Pancreas (tissue), 10 donors: ENCODE measurements around the gene C21orf58. TPM values are rescaled to one million over a fixed set of nuclear protein-coding genes. Genes with fewer than 3 reads are reported as not detected.
A peak's percentile ranks its signal among the peaks of the same experiment; 100 is the strongest.
"Not testable (repeated sequence)": the region's sequence is repeated elsewhere in the genome, so short reads cannot be mapped to it uniquely, and the experiment has no call there.

ENCODE experiments used
- ATAC-seq, 4 donors: fragments of 200-7000 bp; cut with Tn5 transposase; one replicate each; pipeline versions ENCODE4 v1.8.0 to v1.9.1; 2020; ENCODE audit warnings: mild to moderate bottlenecking in 4 of 4, moderate library complexity in 4 of 4
- DNase-seq, 6 donors: peaks; one replicate each; pipeline ENCODE4 v3.0.0-alpha.2; 2020
- FAIRE-seq: peaks from 2 replicates; lab custom pipeline; 2012; peaks lifted over from hg19 to GRCh38; lab: Jason Lieb, UNC
- H3K27ac ChIP-seq, 4 donors: fragments of 200-600 bp; sonication (generic); 1 replicate in 3 of 4; 2 replicates in 1 of 4; pipeline versions ENCODE4 v1.5.0 to v1.8.0; 2020
- H3K27me3 ChIP-seq, 4 donors: fragments of 200-600 bp; one replicate each; pipeline ENCODE4 v1.8.0; 2021
- H3K36me3 ChIP-seq, 3 donors: fragments of 200-600 bp; sonication (generic) in 1 of 3; one replicate each; pipeline versions ENCODE4 v1.5.0 to v1.8.0; 2020 to 2021
- H3K4me1 ChIP-seq, 3 donors: fragments of 200-600 bp; one replicate each; pipeline ENCODE4 v1.8.0; 2021
- H3K4me3 ChIP-seq, 4 donors: fragments of 200-600 bp; sonication (generic) in 2 of 4; one replicate each; pipeline versions ENCODE4 v1.5.0 to v1.8.0; 2020 to 2021
- H3K9me3 ChIP-seq, 4 donors: fragments of 200-600 bp; one replicate each; pipeline ENCODE4 v1.8.0; 2021
- CTCF ChIP-seq, 4 donors: fragments of 200-600 bp; sonication (generic) in 3 of 4; IDR thresholded peaks; one replicate each; pipeline versions ENCODE4 v1.5.0 to v1.8.0; 2021; ENCODE audit warnings: antibody characterized with exemption in 4 of 4
- WGBS, 2 donors: extraction: QIAGEN DNeasy Blood & Tissue Kit; methylation state at CpG; one replicate each; pipeline ENCODE4 v1.1.7; 2013; 5-methylcytosine and 5-hydroxymethylcytosine counted together
- intact Hi-C, 3 donors: fragments of 100-400 bp; cut with DNase I; formaldehyde crosslinking; loops; one replicate each; pipeline versions ENCODE4 v1.11.1 to v1.14.2; 2022
- polyA plus RNA-seq, 2 donors: library from polyadenylated mRNA; stranded (reverse); fragments of 200-250 nt; gene quantifications; one replicate each; pipeline ENCODE4 v1.2.3, GENCODE V29; 2013
- total RNA-seq, 6 donors: library from RNA; stranded (reverse); fragmentation: NEBNext Ultra II Directional in 4 of 6; extraction: Animal tissue kit (Norgen Biotek cat#: 25700) in 4 of 6; gene quantifications; one replicate each; pipeline versions ENCODE4 v1.2.1 to v1.2.4, GENCODE V29; 2021 to 2023
- donor health status: healthy with polysubstance abuse.
- donor health status: DM: no; HTN: no; CAD: no; lungs with moderate emphysema.
- donor health status: DM: no; HTN: no; CAD: no.
- donor health status: control.
- donor health status: control.
- donor health status: Bipolar disorder and iron deficiency.
- donor health status: DM: yes; HTN: yes; CAD: no.
- donor health status: DM: no; HTN: no; CAD: no.
- donor health status: DM: no; HTN: no; CAD: no.
- donor health status: DM: yes; HTN: yes; CAD: no.

Gene C21orf58
- total and polyA plus RNA-seq, 8 donors, result 0.88 to 13.1 (median 2.7) TPM

- Histone ChIP-seq H3K4me3 (no peak overlapping the region), H3K9me3 (no peaks in the 10 kb centered on the region), H3K27me3 (no peaks in the 10 kb centered on the region), H3K36me3 (no peaks in the 10 kb centered on the region), H3K27ac (no peak overlapping the region), H3K4me1 (no peaks in the 10 kb centered on the region)
- no peak for ATAC-seq
- no peak for FAIRE-seq
- intact Hi-C loops, result no loop called here
- TF ChIP-seq CTCF (IDR thresholded peaks at IDR 0.05), result no peak
- no peak for DNase-seq
Observed at GRCh38 chr21:46311568-46311967, 12.1 kb downstream of the C21orf58 start.

- FAIRE-seq, H3K4me1 ChIP-seq, H3K4me3 ChIP-seq, H3K27ac ChIP-seq, DNase-seq, H3K9me3 ChIP-seq, intact Hi-C loops, H3K27me3 ChIP-seq, H3K36me3 ChIP-seq, ATAC-seq: not testable (repeated sequence)
- WGBS, 2 donors, result 95 to 98% methylated on average over 8 of the region's 8 CpGs
Observed at GRCh38 chr21:46310260-46310659, 13.4 kb downstream of the C21orf58 start.

- Histone ChIP-seq H3K36me3 (no peaks in the 10 kb centered on the region), H3K9me3 (no peaks in the 10 kb centered on the region), H3K27ac (no peak overlapping the region), H3K4me1 (no peaks in the 10 kb centered on the region), H3K4me3 (no peak overlapping the region), H3K27me3 (no peaks in the 10 kb centered on the region)
- DNase-seq, result no peak
- FAIRE-seq, result no peak
- no peak for TF ChIP-seq CTCF (IDR thresholded peaks at IDR 0.05)
- intact Hi-C loops, result no loop called here
- WGBS, 2 donors, result 95 to 96% methylated on average over 2 of the region's 2 CpGs
- no peak for ATAC-seq
Observed at GRCh38 chr21:46308431-46308830, 15.2 kb downstream of the C21orf58 start.

GRCh38 chr21:46307625-46308024, 16.0 kb downstream of the C21orf58 start:
- FAIRE-seq, result no peak

GRCh38 chr21:46304955-46305354, 18.7 kb downstream of the C21orf58 start:
- 92 to 94% methylated on average over 11 of the region's 11 CpGs for WGBS, 2 donors
- H3K9me3 ChIP-seq, result no peaks in the 10 kb centered on the region
- FAIRE-seq (no peak), DNase-seq (no peak), ATAC-seq (peak in 3 of 4 donors; percentile 20 to 91 (median 84))
- no peaks in the 10 kb centered on the region for H3K27me3 ChIP-seq
- H3K27ac ChIP-seq, result no peak overlapping the region
- H3K4me3 ChIP-seq, result no peak overlapping the region
- no peaks in the 10 kb centered on the region for H3K4me1 ChIP-seq
- TF ChIP-seq CTCF (IDR thresholded peaks at IDR 0.05), result no peak
- intact Hi-C loops, result no loop called here
- H3K36me3 ChIP-seq, result no peaks in the 10 kb centered on the region

More at GRCh38 chr21:46307625-46308024, 16.0 kb downstream of the C21orf58 start:
- intact Hi-C loops, result no loop called here
- Histone ChIP-seq H3K4me1 (no peaks in the 10 kb centered on the region), H3K27me3 (no peaks in the 10 kb centered on the region), H3K27ac (no peak overlapping the region), H3K4me3 (no peak overlapping the region), H3K36me3 (no peaks in the 10 kb centered on the region), H3K9me3 (no peaks in the 10 kb centered on the region)
- WGBS, 2 donors, result 78 to 85% methylated on average over 2 of the region's 2 CpGs
- DNase-seq (no peak), ATAC-seq (no peak)
- TF ChIP-seq CTCF (IDR thresholded peaks at IDR 0.05), result no peak
